GM12878 (cell line): ENCODE results near the gene DNAJC18. TPM values are rescaled to one million over a fixed set of nuclear protein-coding genes. Genes with fewer than 3 reads are reported as not detected.

Experiments used
- ATAC-seq: fragments of 200-7000 bp; cut with Tn5 transposase; 3 replicates; pipeline ENCODE4 v1.9.1; 2020; ENCODE audit warnings: mild to moderate bottlenecking, moderate library complexity
- BruUV-seq: library from RNA; stranded (reverse); fragments of 400-500 nt; replicated peaks from 2 replicates; lab custom pipeline; 2021; lab: Mats Ljungman, UMichigan
- CTCF ChIA-PET: fragments of 300-600 bp; sonication (Branson Sonifier 250); formaldehyde crosslinking; extraction: SDS; loops from one replicate; lab custom pipeline; 2021; ENCODE audit warnings: inconsistent platforms; lab: Yijun Ruan, JAX
- POLR2A ChIA-PET: fragments of 350-600 bp; formaldehyde crosslinking; extraction: SDS; loops from one replicate; lab custom pipeline; 2021; ENCODE audit warnings: inconsistent platforms; lab: Charles Lee
- RAD21 ChIA-PET: fragments of 300-600 bp; sonication (Branson Sonifier 250); formaldehyde crosslinking; loops from one replicate; lab custom pipeline; 2023; ENCODE audit warnings: antibody characterized with exemption; ENCODE audit not compliant: unreplicated experiment; lab: Charles Lee
- SMC1A ChIA-PET: fragments of 300-600 bp; sonication (Branson Sonifier 250); formaldehyde crosslinking; loops from one replicate; lab custom pipeline; 2023; ENCODE audit not compliant: unreplicated experiment, uncharacterized antibody; lab: Charles Lee
- DNase-seq: peaks from one replicate; pipeline ENCODE4 v3.0.0-alpha.2; 2011; ENCODE audit warnings: low read depth, low spot score
- FAIRE-seq: peaks from 3 replicates; lab custom pipeline; 2011; peaks lifted over from hg19 to GRCh38; lab: Jason Lieb, UNC
- H2AFZ ChIP-seq: 2 replicates; pipeline ENCODE4 v1.6.0; 2011; ENCODE audit warnings: low read depth, low read length, control low read depth; ENCODE audit not compliant: control insufficient read depth
- H3K27ac ChIP-seq: 2 replicates; pipeline ENCODE4 v1.5.1; 2011; ENCODE audit warnings: control low read depth; ENCODE audit not compliant: control insufficient read depth, insufficient read depth
- H3K27me3 ChIP-seq, 2 experiments: replicated peaks in 1 of 2; 2 replicates each; pipeline versions ENCODE4 v1.6.0 to v1.6.1; 2011; ENCODE audit warnings: low read length in 1 of 2; ENCODE audit not compliant: control insufficient read depth in 2 of 2, insufficient read depth in 2 of 2
- H3K36me3 ChIP-seq, 2 experiments: 2 replicates each; pipeline ENCODE4 v1.5.1; 2011; ENCODE audit warnings: low read length in 1 of 2; ENCODE audit not compliant: control insufficient read depth in 2 of 2, insufficient read depth in 2 of 2
- H3K4me1 ChIP-seq: 2 replicates; pipeline ENCODE4 v1.6.1; 2011; ENCODE audit warnings: mild to moderate bottlenecking, low read length, moderate library complexity, mixed read lengths; ENCODE audit not compliant: control insufficient read depth, insufficient read depth
- H3K4me2 ChIP-seq: 2 replicates; pipeline ENCODE4 v1.6.0; 2011; ENCODE audit warnings: control low read depth; ENCODE audit not compliant: control insufficient read depth, insufficient read depth
- H3K4me3 ChIP-seq: fragments of 200-600 bp; sonication (generic); 2 replicates; pipeline ENCODE4 v1.5.1; 2016
- H3K79me2 ChIP-seq: 2 replicates; pipeline ENCODE4 v1.6.0; 2011; ENCODE audit warnings: low read length; ENCODE audit not compliant: control insufficient read depth, insufficient read depth
- H3K9ac ChIP-seq: 2 replicates; pipeline ENCODE4 v1.8.0; 2011; ENCODE audit warnings: low read length, control low read depth, mixed read lengths; ENCODE audit not compliant: control insufficient read depth, insufficient read depth
- H3K9me3 ChIP-seq: replicated peaks from 3 replicates; pipeline ENCODE4 v1.5.1; 2011; ENCODE audit warnings: mild to moderate bottlenecking, low read length; ENCODE audit not compliant: control insufficient read depth, insufficient read depth
- H4K20me1 ChIP-seq: 2 replicates; pipeline ENCODE4 v1.6.0; 2011; ENCODE audit not compliant: control insufficient read depth, insufficient read depth
- BMI1 ChIP-seq: fragments of 450-650 bp; IDR thresholded peaks from 2 replicates; pipeline ENCODE4 v1.6.1; 2016; ENCODE audit warnings: mild to moderate bottlenecking, moderate library complexity, borderline replicate concordance
- EZH2 ChIP-seq: IDR thresholded peaks from 2 replicates; pipeline ENCODE4 v1.6.1; 2012; ENCODE audit warnings: low read depth, mild to moderate bottlenecking, control low read depth, inconsistent platforms, low read length, borderline replicate concordance; ENCODE audit not compliant: control insufficient read depth
- FOXM1 ChIP-seq: IDR thresholded peaks from 2 replicates; pipeline ENCODE4 v1.6.1; 2012; ENCODE audit warnings: low read depth, mild to moderate bottlenecking, inconsistent platforms, low read length, moderate library complexity
- KDM1A ChIP-seq: fragments of 200-600 bp; sonication (generic); IDR thresholded peaks from 2 replicates; pipeline ENCODE4 v1.6.1; 2016; ENCODE audit warnings: borderline replicate concordance
- MTA2 ChIP-seq: fragments of 450-650 bp; IDR thresholded peaks from 2 replicates; pipeline ENCODE4 v1.6.1; 2016; ENCODE audit warnings: low read depth, mild to moderate bottlenecking, moderate library complexity
- NFXL1 ChIP-seq: fragments of 450-650 bp; IDR thresholded peaks from 2 replicates; pipeline ENCODE4 v1.6.1; 2017; ENCODE audit warnings: antibody characterized with exemption, mild to moderate bottlenecking, borderline replicate concordance
- RFX5 ChIP-seq: IDR thresholded peaks from 2 replicates; pipeline ENCODE4 v1.6.1; 2011; ENCODE audit warnings: low read depth, low read length, improper control_type of control experiment
- WRNIP1 ChIP-seq: IDR thresholded peaks from 2 replicates; pipeline ENCODE4 v1.6.1; 2011; ENCODE audit warnings: low read depth, low read length, improper control_type of control experiment, borderline replicate concordance
- ZBED1 ChIP-seq: IDR thresholded peaks from 2 replicates; pipeline ENCODE4 v1.6.1; 2016; ENCODE audit warnings: borderline replicate concordance
- ZNF274 ChIP-seq: IDR thresholded peaks from one replicate; pipeline ENCODE4 v1.8.0; 2011; ENCODE audit not compliant: insufficient read length, insufficient read depth
- ZNF384 ChIP-seq: IDR thresholded peaks from 2 replicates; pipeline ENCODE4 v1.6.1; 2012; ENCODE audit warnings: low read depth, mild to moderate bottlenecking, low read length, improper control_type of control experiment, borderline replicate concordance
- WGBS: methylation state at CpG from one replicate; pipeline ENCODE4 v1.1.6; 2016; ENCODE audit warnings: low lambda C conversion rate; ENCODE audit not compliant: insufficient replicate concordance, insufficient coverage; ENCODE audit errors: missing lambda C conversion rate; 5-methylcytosine and 5-hydroxymethylcytosine counted together
- in situ Hi-C: fragments of 300-500 bp; cut with MboI; formaldehyde crosslinking; loops from 9 replicates; pipeline ENCODE4 v1.14.3; 2018; ENCODE audit warnings: mixed read lengths
- intact Hi-C: fragments of 100-400 bp; cut with micrococcal nuclease; formaldehyde crosslinking; loops from one replicate; pipeline ENCODE4 v1.14.2; 2022; ENCODE audit not compliant: unreplicated experiment
- polyA plus RNA-seq, 11 experiments: library from polyadenylated mRNA; depleted of rRNA in 4 of 11; unstranded in 6 of 11; stranded (reverse) in 5 of 11; fragments of >200 nt; fragmentation: Nextera tagmentation in 4 of 11; fragmentation: Illumina TruSeq in 1 of 11; extraction: Ambion mirVana in 4 of 11; extraction: Trizol in 1 of 11; gene quantifications; 1 replicate in 1 of 11; 2 replicates in 10 of 11; pipeline versions ENCODE4 v1.2.1 to v1.2.3, GENCODE V29; 2011 to 2016; ENCODE audit warnings: inconsistent platforms in 2 of 11, missing spikeins in 2 of 11, low read depth in 1 of 11
- total RNA-seq, 4 experiments: library from RNA; depleted of rRNA in 3 of 4; stranded (reverse); fragments of >200 nt in 3 of 4; fragmentation: Illumina TruSeq in 1 of 4; extraction: Trizol in 1 of 4; gene quantifications; 2 replicates each; pipeline versions ENCODE4 v1.2.1 to v1.2.3, GENCODE V29; 2013 to 2021
- TF ChIP-seq, protein P1 (sequence below): IDR thresholded peaks from 2 replicates; pipeline ENCODE4 v1.6.1; 2011; ENCODE audit warnings: borderline replicate concordance, low read depth, mild to moderate bottlenecking, moderate library complexity, mixed read lengths, low read length; ENCODE audit not compliant: insufficient read depth; ENCODE audit errors: extremely low read length
- TF ChIP-seq, protein P2 (sequence below): fragments of 450-650 bp; IDR thresholded peaks from 2 replicates; pipeline ENCODE4 v1.6.1; 2016; ENCODE audit warnings: mild to moderate bottlenecking, moderate library complexity, borderline replicate concordance
- TF ChIP-seq, protein P3 (sequence below): fragments of 450-650 bp; IDR thresholded peaks from 2 replicates; pipeline ENCODE4 v1.6.1; 2017; ENCODE audit warnings: antibody characterized with exemption, mild to moderate bottlenecking, moderate library complexity

The DNAJC18 gene
- total and polyA plus RNA-seq, 10 of the 15 experiments (the other 5 are each of a cell fraction or from before 2014, with no cell fraction given), result 6.4 to 26.7 (median 17.7) TPM

DNA sequence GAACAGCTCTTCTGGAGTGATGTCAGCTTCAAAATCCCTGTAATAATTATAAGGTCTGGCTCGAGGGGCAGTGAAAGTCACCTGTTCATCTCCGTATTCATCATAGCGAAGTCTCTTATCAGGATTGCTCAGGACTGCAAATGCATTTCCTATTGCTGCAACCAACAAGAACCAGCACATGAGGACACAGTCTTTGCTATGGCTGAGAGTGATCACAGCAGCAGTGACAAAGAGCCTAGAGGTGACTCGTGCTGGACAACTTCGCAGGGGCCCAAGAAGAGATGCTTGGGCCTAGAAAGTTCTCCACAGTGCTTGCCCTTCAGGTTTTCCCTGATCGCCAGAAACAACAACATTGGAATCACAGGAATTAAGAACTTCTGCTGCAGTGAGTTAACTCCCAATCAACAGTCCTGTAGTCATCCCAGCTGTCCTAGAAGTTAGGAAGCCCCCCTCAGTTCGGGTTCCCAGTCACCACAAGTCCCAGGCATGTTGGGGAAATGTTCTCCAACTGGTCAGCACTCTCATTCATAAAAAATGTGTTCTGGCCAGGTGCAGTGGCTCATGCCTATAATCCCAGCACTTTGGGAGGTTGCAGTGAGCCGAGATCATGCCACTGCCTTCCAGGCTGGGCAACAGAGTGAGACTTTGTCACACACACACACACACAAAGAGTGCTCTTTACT lies 13.0 kb downstream of the DNAJC18 start:
- ATAC-seq (no peak), DNase-seq (no peak), FAIRE-seq (no peak)
- in situ Hi-C loops (no loop called here), intact Hi-C loops (no loop called here)
- Histone ChIP-seq H3K4me1 (no peaks in the 10 kb centered on the region), H3K27ac (no peak overlapping the region), H3K4me3 (no peak overlapping the region), H3K4me2 (no peak overlapping the region), H4K20me1 (no peaks in the 10 kb centered on the region), H3K9me3 (no peaks in the 10 kb centered on the region), H3K79me2 (no peaks in the 10 kb centered on the region), H2AFZ (no peak overlapping the region), H3K27me3 (no peaks in the 10 kb centered on the region), H3K36me3 (peaks cover 0 to 2% of the 10 kb centered on the region in 2 experiments; a peak in 2 of 4 replicates), H3K9ac (no peak overlapping the region)
- ChIA-PET POLR2A (interaction anchor here (0.6 to 2.4 kb wide), 2 partner anchors 40 to 87 kb away, joined by 4 to 12 read pairs; no protein-coding TSS in a partner anchor), RAD21 (interaction anchor here (1.1 to 9.2 kb wide), 3 partner anchors 11 to 87 kb away, joined by 3 to 241 read pairs (median 8); no protein-coding TSS in a partner anchor), CTCF (interaction anchor here (0.6 to 9.5 kb wide), 6 partner anchors 8 to 339 kb away, joined by 3 to 491 read pairs (median 5); no protein-coding TSS in a partner anchor), SMC1A (interaction anchor here (1.4 to 5.3 kb wide), 4 partner anchors 11 to 202 kb away, joined by 4 to 235 read pairs (median 48); partner anchors contain the start of gene DNAJC18)
- no TSS peak for BruUV-seq
- 72% methylated on average over 8 of the region's 8 CpGs for WGBS
- TF ChIP-seq BMI1, result no peak
- TF ChIP-seq WRNIP1, result no peak
- no peak for TF ChIP-seq ZBED1
- TF ChIP-seq KDM1A, result no peak
- TF ChIP-seq RFX5, result no peak
- TF ChIP-seq MTA2, result no peak
- TF ChIP-seq, protein P1, sequence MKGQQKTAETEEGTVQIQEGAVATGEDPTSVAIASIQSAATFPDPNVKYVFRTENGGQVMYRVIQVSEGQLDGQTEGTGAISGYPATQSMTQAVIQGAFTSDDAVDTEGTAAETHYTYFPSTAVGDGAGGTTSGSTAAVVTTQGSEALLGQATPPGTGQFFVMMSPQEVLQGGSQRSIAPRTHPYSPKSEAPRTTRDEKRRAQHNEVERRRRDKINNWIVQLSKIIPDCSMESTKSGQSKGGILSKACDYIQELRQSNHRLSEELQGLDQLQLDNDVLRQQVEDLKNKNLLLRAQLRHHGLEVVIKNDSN, result no peak
- TF ChIP-seq NFXL1, result no peak
- no peak for TF ChIP-seq ZNF384
- no peak for TF ChIP-seq FOXM1
- TF ChIP-seq, protein P2, sequence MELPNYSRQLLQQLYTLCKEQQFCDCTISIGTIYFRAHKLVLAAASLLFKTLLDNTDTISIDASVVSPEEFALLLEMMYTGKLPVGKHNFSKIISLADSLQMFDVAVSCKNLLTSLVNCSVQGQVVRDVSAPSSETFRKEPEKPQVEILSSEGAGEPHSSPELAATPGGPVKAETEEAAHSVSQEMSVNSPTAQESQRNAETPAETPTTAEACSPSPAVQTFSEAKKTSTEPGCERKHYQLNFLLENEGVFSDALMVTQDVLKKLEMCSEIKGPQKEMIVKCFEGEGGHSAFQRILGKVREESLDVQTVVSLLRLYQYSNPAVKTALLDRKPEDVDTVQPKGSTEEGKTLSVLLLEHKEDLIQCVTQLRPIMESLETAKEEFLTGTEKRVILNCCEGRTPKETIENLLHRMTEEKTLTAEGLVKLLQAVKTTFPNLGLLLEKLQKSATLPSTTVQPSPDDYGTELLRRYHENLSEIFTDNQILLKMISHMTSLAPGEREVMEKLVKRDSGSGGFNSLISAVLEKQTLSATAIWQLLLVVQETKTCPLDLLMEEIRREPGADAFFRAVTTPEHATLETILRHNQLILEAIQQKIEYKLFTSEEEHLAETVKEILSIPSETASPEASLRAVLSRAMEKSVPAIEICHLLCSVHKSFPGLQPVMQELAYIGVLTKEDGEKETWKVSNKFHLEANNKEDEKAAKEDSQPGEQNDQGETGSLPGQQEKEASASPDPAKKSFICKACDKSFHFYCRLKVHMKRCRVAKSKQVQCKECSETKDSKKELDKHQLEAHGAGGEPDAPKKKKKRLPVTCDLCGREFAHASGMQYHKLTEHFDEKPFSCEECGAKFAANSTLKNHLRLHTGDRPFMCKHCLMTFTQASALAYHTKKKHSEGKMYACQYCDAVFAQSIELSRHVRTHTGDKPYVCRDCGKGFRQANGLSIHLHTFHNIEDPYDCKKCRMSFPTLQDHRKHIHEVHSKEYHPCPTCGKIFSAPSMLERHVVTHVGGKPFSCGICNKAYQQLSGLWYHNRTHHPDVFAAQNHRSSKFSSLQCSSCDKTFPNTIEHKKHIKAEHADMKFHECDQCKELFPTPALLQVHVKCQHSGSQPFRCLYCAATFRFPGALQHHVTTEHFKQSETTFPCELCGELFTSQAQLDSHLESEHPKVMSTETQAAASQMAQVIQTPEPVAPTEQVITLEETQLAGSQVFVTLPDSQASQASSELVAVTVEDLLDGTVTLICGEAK, result no peak
- TF ChIP-seq, protein P3, sequence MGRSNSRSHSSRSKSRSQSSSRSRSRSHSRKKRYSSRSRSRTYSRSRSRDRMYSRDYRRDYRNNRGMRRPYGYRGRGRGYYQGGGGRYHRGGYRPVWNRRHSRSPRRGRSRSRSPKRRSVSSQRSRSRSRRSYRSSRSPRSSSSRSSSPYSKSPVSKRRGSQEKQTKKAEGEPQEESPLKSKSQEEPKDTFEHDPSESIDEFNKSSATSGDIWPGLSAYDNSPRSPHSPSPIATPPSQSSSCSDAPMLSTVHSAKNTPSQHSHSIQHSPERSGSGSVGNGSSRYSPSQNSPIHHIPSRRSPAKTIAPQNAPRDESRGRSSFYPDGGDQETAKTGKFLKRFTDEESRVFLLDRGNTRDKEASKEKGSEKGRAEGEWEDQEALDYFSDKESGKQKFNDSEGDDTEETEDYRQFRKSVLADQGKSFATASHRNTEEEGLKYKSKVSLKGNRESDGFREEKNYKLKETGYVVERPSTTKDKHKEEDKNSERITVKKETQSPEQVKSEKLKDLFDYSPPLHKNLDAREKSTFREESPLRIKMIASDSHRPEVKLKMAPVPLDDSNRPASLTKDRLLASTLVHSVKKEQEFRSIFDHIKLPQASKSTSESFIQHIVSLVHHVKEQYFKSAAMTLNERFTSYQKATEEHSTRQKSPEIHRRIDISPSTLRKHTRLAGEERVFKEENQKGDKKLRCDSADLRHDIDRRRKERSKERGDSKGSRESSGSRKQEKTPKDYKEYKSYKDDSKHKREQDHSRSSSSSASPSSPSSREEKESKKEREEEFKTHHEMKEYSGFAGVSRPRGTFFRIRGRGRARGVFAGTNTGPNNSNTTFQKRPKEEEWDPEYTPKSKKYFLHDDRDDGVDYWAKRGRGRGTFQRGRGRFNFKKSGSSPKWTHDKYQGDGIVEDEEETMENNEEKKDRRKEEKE, result no peak
- TF ChIP-seq EZH2, result no peak
- TF ChIP-seq ZNF274, result no peak
